Gastrocnemius medialis (tissue), 4 donors: ENCODE results near the gene FAM83G.

Experiments
- CTCF ChIP-seq, 5 experiments: fragments of 450-650 bp in 3 of 5; fragments of 200-600 bp in 2 of 5; sonication (generic) in 2 of 5; IDR thresholded peaks in 4 of 5; conservative IDR thresholded peaks in 1 of 5; 1 replicate in 4 of 5; 2 replicates in 1 of 5; pipeline ENCODE4 v1.5.1; 2016 to 2019; ENCODE audit warnings: antibody characterized with exemption in 5 of 5, mild to moderate bottlenecking in 3 of 5, moderate library complexity in 3 of 5
- POLR2A ChIP-seq, 2 donors: fragments of 450-650 bp; IDR thresholded peaks; one replicate each; pipeline ENCODE4 v1.6.1; 2017; ENCODE audit warnings: antibody characterized with exemption in 2 of 2, mild to moderate bottlenecking in 2 of 2, moderate library complexity in 2 of 2

- TF ChIP-seq CTCF (IDR thresholded peaks at IDR 0.05 in 4 of 5, conservative IDR thresholded peaks at IDR 0.05 in 1 of 5) (no peak), POLR2A (IDR thresholded peaks at IDR 0.05) (no peak)
Observed at GRCh38 chr17:19017804-19018599, 13.4 kb upstream of the FAM83G start.
